GM21381 (cell line): ENCODE results near the gene MTMR3.

Source experiments
- ATAC-seq: cut with Tn5 transposase; IDR thresholded peaks from one replicate; pipeline ENCODE4 v1.9.1; 2021; ENCODE audit warnings: mild to moderate bottlenecking, moderate library complexity; ENCODE audit not compliant: unreplicated experiment

The MTMR3 gene

DNA sequence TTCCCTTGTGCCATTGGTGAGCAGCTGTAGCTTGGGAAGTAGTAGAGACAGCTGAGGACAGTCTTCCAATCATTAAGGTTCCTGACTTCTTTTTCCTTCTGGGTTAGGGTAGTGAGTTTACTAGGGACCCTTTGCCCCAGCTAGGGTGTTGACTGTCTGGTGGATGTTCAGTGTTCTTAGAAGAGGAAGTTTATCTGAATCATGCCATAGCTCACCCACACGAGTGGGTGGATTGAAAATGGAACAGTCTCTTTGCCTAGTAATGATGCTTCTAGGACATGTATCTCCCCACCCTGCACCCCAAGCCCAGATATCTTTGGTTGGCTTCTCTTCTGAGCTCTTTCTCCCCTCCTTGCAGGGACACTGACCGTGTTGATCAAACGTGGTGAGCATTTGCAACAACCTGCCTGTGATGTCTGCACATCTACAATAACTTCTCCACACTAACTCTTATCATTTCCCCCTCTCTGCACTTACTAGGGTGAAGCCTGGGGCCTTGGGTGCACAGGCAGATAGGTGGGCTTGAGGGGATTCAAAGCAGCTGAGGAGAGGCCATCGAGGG, 140.2 kb downstream of the MTMR3 start:
- ATAC-seq = no peak

GRCh38 chr22:30024231-30024630, 141.3 kb downstream of the MTMR3 start:
- ATAC-seq = no peak

- ATAC-seq = no peak
Measured at GRCh38 chr22:30025221-30025620, 142.2 kb downstream of the MTMR3 start.

DNA sequence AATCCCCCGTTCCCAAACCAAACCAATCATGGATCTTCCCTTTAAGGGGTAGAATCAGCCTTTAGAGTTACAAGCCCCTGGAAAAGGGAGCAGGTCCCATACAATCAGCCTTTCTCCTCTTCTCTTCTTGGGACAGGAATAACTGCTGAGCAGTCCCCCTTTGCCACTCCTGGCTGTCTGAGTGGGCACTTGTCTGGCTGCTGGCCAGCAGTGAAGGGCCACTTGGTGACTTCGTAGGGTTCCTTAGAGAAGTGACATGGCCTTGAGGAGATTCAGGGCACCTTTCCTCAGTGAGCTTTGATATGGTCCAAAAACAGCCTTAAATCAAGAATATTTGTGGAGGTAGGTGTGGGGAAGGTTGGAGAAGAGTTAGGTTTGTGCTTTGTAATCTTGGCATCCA, 143.8 kb downstream of the MTMR3 start:
- ATAC-seq = no peak

DNA sequence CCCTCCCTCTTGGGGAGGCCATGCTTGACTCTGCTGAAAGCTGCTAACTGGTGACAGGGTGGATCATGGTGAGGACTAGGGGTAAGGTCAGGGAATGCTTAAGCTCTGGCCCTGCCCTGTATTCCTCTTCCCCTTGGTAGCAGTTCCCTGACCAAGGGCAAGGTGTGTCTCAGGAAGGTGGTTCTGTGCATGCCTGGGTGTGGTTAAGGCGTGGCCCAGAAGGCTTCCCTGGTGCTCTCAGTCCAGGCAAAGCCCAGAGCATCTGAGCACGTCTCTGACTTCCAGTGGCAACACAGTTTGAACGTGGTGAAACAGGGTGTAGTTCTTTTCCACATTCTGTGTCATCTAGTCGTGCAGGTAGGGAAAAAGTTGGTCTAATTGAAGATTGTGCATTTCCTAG, 144.2 kb downstream of the MTMR3 start:
- no peak for ATAC-seq

- ATAC-seq = no peak
Measured at GRCh38 chr22:30027791-30028190, 144.8 kb downstream of the MTMR3 start.

- ATAC-seq = no peak
Measured at GRCh38 chr22:30028731-30029130, 145.8 kb downstream of the MTMR3 start.

DNA sequence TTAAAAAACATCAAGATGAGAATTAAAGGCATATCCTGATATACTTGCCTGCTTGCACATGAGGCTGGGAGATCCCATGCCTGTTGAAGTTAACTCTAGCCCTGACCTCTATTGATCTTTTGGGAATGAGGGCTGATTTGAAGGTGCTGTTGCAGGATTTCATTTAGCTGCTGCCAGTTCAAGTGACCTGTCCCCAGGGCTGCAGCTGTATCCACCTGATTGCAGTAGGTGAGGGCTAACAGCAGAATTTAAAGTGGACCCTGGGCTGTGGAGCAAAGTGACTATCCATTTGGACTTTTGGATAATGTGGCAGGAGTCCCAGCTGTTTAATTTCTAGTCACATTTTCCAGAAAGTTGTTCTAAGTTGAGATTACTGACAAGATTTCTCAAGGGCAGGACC, 146.5 kb downstream of the MTMR3 start:
- no peak for ATAC-seq

DNA sequence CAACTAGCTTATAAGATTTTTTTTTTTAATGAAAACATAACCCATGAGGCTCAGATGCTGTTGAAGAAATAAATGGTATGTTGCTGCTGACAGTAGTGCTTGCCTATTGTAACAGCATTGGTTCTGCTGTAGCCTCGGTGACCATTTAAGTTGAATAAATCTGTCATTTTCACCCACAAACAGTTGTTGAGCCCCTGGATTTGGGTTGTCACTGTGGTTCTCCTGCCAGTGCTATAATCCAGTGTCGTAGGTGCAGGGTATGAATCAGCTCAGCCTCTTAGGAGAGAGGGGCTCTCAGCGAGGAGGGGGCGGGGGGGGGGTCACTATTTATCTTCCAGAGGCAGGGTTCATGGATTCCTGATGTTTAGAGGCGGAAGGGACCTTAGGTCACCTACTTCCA, 147.4 kb downstream of the MTMR3 start:
- no peak for ATAC-seq

DNA sequence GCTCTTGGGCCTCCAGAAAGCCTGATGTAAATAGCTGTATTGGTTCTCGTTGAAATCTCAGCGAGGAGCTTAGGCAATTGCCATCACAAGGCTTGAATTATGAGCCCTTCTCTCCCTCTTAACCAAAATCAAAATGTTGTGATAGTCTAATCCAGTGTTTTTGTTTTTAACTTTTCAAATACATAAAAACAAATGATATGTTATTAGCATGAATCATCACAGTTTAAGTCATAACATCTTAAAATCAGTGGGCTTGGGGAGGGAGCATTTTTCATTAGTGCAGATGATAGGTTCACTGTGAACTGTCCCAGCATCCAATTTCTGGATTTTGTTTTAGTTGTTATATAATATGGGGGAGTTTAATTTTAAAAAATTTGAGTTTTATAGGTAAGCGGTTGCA, 148.4 kb downstream of the MTMR3 start:
- no peak for ATAC-seq

GRCh38 chr22:30031764-30032455, 148.9 kb downstream of the MTMR3 start:
- no peak for ATAC-seq

DNA sequence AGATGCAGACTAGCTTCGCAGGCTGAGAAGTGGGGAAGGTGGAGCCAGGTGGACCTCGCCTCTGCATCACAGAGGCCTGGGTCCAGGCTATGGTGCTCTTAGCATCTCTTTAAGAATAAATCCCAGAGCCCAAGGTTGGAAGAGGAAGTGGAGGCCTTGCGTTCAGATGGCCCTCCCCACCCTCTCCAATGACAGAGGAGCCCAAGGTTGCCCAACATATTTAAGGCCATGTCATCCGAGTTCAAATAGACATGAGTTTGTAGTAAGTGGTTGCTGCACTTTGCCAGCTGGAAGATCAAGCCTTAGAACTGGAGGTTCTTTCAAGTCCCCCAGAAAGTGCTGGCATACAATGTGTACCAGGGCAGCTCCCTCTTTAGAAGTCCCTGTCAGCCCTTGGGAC, 150.2 kb downstream of the MTMR3 start:
- ATAC-seq = no peak

GRCh38 chr22:30033901-30034300, 150.9 kb downstream of the MTMR3 start:
- ATAC-seq = no peak

- ATAC-seq = no peak
Measured at GRCh38 chr22:30036656-30037055, 153.7 kb downstream of the MTMR3 start.

DNA sequence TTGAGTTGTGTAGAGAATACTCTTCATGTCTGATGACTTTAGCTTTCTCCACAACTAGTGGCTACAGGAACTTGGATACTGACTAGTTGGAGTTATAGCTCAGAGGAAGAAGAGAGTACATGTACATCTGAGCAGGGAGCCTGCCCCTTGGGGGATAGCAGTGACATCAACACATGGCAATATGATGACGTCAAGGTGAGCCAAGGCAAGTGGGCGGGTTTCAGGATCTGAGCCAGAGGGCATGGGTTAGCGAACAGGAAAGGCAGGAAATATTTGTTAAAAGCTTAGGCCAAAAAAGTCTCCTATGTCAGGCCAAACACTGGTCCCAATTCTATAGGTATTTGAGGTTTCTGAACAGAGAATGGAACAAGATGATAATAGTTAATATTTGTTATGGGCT, 155.2 kb downstream of the MTMR3 start:
- no peak for ATAC-seq

GRCh38 chr22:30040499-30041260, 157.7 kb downstream of the MTMR3 start:
- no peak for ATAC-seq

DNA sequence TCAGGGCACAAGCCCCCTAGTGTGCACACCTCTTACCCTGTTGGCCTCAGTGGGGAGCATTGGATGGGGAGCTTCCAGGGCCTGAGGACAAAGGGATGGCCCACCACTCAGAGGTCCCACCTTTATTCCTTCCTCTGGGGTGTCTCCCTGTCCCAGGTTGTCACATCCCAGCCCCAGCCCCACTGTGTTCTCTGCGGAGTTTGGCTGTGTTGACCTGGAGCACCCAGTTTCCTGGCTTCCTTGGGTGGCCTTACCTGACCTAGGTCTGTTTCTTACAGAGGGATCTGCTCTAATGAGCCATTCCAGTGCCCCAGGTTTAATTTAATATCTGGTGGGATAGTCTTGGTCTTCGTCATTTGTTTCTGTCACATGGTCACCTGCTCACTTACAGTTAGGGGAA, 158.5 kb downstream of the MTMR3 start:
- ATAC-seq = no peak

- ATAC-seq = no peak
Measured at GRCh38 chr22:30041881-30042280, 158.9 kb downstream of the MTMR3 start.

- ATAC-seq = no peak
Measured at GRCh38 chr22:30043161-30043560, 160.2 kb downstream of the MTMR3 start.

GRCh38 chr22:30044369-30044768, 161.4 kb downstream of the MTMR3 start:
- no peak for ATAC-seq

- ATAC-seq = no peak
Measured at GRCh38 chr22:30044881-30045493, 162.0 kb downstream of the MTMR3 start.

- no peak for ATAC-seq
Measured at GRCh38 chr22:30045494-30045887, 162.5 kb downstream of the MTMR3 start.
